HepG2 (cell line): ENCODE results near the gene MT1M. TPM values are rescaled to one million over a fixed set of nuclear protein-coding genes. Genes with fewer than 3 reads are reported as not detected.

Experiments
- CBX2 ChIP-seq, 2 experiments: fragments of 200-600 bp in 1 of 2; sonication (generic); formaldehyde crosslinking in 1 of 2; IDR thresholded peaks; 2 replicates each; pipeline versions ENCODE4 v1.7.0 to v1.8.1; 2018 to 2022; ENCODE audit warnings: low read depth in 2 of 2, low read length in 1 of 2, mild to moderate bottlenecking in 1 of 2, missing genetic modification reagents in 1 of 2
- KLF9 ChIP-seq: IDR thresholded peaks from 2 replicates; pipeline ENCODE4 v1.6.1; 2016; ENCODE audit warnings: low read depth
- MEF2D ChIP-seq: sonication (generic); formaldehyde crosslinking; IDR thresholded peaks from 2 replicates; pipeline ENCODE4 v1.5.1; 2020; ENCODE audit warnings: mild to moderate bottlenecking, missing genetic modification reagents
- NFIB ChIP-seq: sonication (generic); formaldehyde crosslinking; IDR thresholded peaks from 2 replicates; pipeline ENCODE4 v1.9.0; 2021; ENCODE audit warnings: missing genetic modification reagents, mild to moderate bottlenecking, borderline replicate concordance
- SIN3B ChIP-seq: fragments of 150-350 bp; IDR thresholded peaks from 2 replicates; pipeline ENCODE4 v1.6.1; 2014; ENCODE audit warnings: low read length
- SMC3 ChIP-seq: IDR thresholded peaks from 2 replicates; pipeline ENCODE4 v1.6.1; 2011; ENCODE audit warnings: low read length, improper control_type of control experiment
- SSRP1 ChIP-seq: IDR thresholded peaks from 2 replicates; pipeline ENCODE4 v1.6.1; 2016; ENCODE audit warnings: control low read depth
- STAG1 ChIP-seq: sonication (generic); formaldehyde crosslinking; IDR thresholded peaks from 2 replicates; pipeline ENCODE4 v1.4.0; 2020; ENCODE audit warnings: missing genetic modification reagents
- TBL1XR1 ChIP-seq: fragments of 150-350 bp; IDR thresholded peaks from 2 replicates; pipeline ENCODE4 v1.6.1; 2014; ENCODE audit warnings: borderline replicate concordance, low read length; ENCODE audit not compliant: partially characterized antibody
- ZFY ChIP-seq: sonication (generic); formaldehyde crosslinking; IDR thresholded peaks from 2 replicates; pipeline ENCODE4 v1.4.0; 2020; ENCODE audit warnings: missing genetic modification reagents
- ZNF335 ChIP-seq: sonication (generic); formaldehyde crosslinking; IDR thresholded peaks from 2 replicates; pipeline ENCODE4 v1.4.0; 2020; ENCODE audit warnings: missing genetic modification reagents
- ZNF451 ChIP-seq: sonication (generic); formaldehyde crosslinking; IDR thresholded peaks from 2 replicates; pipeline ENCODE4 v1.5.0; 2020; ENCODE audit warnings: mild to moderate bottlenecking, missing genetic modification reagents
- ZNF547 ChIP-seq: sonication (generic); formaldehyde crosslinking; IDR thresholded peaks from 2 replicates; pipeline ENCODE4 v1.5.1; 2020; ENCODE audit warnings: mild to moderate bottlenecking, missing genetic modification reagents
- ZNF552 ChIP-seq: sonication (generic); formaldehyde crosslinking; IDR thresholded peaks from 2 replicates; pipeline ENCODE4 v1.9.0; 2022; ENCODE audit warnings: missing genetic modification reagents, mild to moderate bottlenecking, borderline replicate concordance
- ZNF710 ChIP-seq: sonication (generic); formaldehyde crosslinking; IDR thresholded peaks from 2 replicates; pipeline ENCODE4 v1.5.0; 2020; ENCODE audit warnings: mild to moderate bottlenecking, missing genetic modification reagents, borderline replicate concordance
- ZNF83 ChIP-seq: sonication (generic); formaldehyde crosslinking; IDR thresholded peaks from 2 replicates; pipeline ENCODE4 v1.4.0; 2020; ENCODE audit warnings: missing genetic modification reagents, mild to moderate bottlenecking, borderline replicate concordance
- polyA plus RNA-seq, 8 experiments: library from polyadenylated mRNA; depleted of rRNA in 3 of 8; stranded (reverse) in 7 of 8; unstranded in 1 of 8; fragments of >200 nt; fragmentation: Illumina TruSeq in 4 of 8; extraction: Trizol in 4 of 8; gene quantifications; 2 replicates each; pipeline versions ENCODE4 v1.2.1 to v1.2.3, GENCODE V29; 2011 to 2016; ENCODE audit warnings: low read depth in 4 of 8, missing spikeins in 1 of 8, mixed read lengths in 1 of 8; ENCODE audit not compliant: insufficient read depth in 1 of 8
- total RNA-seq, 5 experiments: library from RNA; depleted of rRNA; stranded (reverse); fragments of >200 nt; fragmentation: Illumina TruSeq; extraction: Trizol; gene quantifications; 2 replicates each; pipeline ENCODE4 v1.2.3, GENCODE V29; 2016; ENCODE audit warnings: low read depth in 1 of 5
- TF ChIP-seq, protein P1 (sequence below): sonication (generic); formaldehyde crosslinking; IDR thresholded peaks from 2 replicates; pipeline ENCODE4 v1.5.0; 2020; ENCODE audit warnings: missing genetic modification reagents, mild to moderate bottlenecking, borderline replicate concordance
- TF ChIP-seq, protein P2 (sequence below): sonication (generic); formaldehyde crosslinking; IDR thresholded peaks from 2 replicates; pipeline ENCODE4 v1.8.1; 2023; ENCODE audit warnings: mild to moderate bottlenecking, inconsistent platforms, moderate library complexity, missing genetic modification reagents, borderline replicate concordance
- TF ChIP-seq, protein P3 (sequence below): sonication (generic); formaldehyde crosslinking; IDR thresholded peaks from 2 replicates; pipeline ENCODE4 v1.5.0; 2020; ENCODE audit warnings: mild to moderate bottlenecking, missing genetic modification reagents, moderate library complexity
- TF ChIP-seq, protein P4 (sequence below): sonication (generic); formaldehyde crosslinking; IDR thresholded peaks from 2 replicates; pipeline ENCODE4 v1.4.0; 2020; ENCODE audit warnings: missing genetic modification reagents, mild to moderate bottlenecking, borderline replicate concordance

MT1M gene
- total and polyA plus RNA-seq, 2 of the 13 experiments (the other 11 are each of a cell fraction or from before 2014, with no cell fraction given): 4.6 TPM; not detected in 1

DNA sequence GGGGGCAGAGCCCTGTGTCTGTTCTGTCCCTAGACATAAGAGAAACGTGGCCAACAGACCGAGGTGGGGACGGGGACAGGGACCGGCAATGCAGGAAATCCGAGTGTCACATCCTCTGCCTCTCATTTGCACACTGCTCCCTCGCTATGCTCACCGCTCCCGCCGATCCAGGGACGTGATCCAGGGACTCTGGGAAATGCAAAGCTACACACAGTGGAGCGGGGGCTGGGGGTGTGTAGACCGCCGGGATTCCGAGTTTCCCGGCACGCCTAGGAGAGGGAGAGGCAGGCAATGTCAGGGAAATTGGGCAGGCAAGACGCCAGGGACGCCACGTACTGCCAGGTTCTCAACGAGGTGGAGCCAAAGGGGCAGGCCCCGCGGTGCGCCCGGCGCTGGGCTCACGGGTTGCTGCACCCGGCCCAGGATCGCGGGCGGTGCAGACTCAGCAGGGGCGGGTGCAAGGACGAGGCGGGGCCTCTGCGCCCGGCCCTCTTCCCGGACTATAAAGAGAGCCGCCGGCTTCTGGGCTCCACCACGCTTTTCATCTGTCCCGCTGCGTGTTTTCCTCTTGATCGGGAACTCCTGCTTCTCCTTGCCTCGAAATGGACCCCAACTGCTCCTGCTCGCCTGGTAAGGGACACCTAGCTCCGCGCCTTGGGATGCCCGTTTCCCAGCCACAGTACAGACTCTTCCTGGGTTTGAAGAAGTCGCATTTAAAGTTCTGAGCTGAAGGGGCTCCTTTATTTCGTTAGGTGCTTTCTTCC, 49.7 kb downstream of the MT1M start, which contains the start of gene MT1X (continued):
- 0 out of 2 replicates have a peak, but pooled peaks have one; percentile 43 for TF ChIP-seq ZNF552 (CRISPR knock-in tag)
- no peak for TF ChIP-seq SSRP1 (CRISPR knock-in tag)
- TF ChIP-seq STAG1 (CRISPR knock-in tag): no peak
- TF ChIP-seq NFIB (CRISPR knock-in tag): no peak
- TF ChIP-seq SMC3: no peak
- TF ChIP-seq TBL1XR1: no peak
- TF ChIP-seq CBX2 (IDR thresholded peaks at IDR 0.05; ENCODE audit: low read depth, low read length): no peak; the same call in 1 of the 2 replicates
- peak; percentile 78; the same call in 1 of the 2 replicates for TF ChIP-seq CBX2 (CRISPR knock-in tag; IDR thresholded peaks at IDR 0.05; ENCODE audit: low read depth)
- no peak for TF ChIP-seq ZNF335 (CRISPR knock-in tag)
- TF ChIP-seq ZNF83 (CRISPR knock-in tag): no peak
- TF ChIP-seq, protein P1, sequence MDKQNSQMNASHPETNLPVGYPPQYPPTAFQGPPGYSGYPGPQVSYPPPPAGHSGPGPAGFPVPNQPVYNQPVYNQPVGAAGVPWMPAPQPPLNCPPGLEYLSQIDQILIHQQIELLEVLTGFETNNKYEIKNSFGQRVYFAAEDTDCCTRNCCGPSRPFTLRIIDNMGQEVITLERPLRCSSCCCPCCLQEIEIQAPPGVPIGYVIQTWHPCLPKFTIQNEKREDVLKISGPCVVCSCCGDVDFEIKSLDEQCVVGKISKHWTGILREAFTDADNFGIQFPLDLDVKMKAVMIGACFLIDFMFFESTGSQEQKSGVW: no peak
- TF ChIP-seq ZFY (CRISPR knock-in tag): peak; percentile 86
- TF ChIP-seq, protein P2, sequence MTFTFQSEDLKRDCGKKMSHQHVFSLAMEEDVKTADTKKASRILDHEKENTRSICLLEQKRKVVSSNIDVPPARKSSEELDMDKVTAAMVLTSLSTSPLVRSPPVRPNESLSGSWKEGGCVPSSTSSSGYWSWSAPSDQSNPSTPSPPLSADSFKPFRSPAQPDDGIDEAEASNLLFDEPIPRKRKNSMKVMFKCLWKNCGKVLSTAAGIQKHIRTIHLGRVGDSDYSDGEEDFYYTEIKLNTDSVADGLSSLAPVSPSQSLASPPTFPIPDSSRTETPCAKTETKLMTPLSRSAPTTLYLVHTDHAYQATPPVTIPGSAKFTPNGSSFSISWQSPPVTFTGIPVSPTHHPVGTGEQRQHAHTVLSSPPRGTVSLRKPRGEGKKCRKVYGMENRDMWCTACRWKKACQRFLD (CRISPR knock-in tag): peak; percentile 88; the same call in 1 of the 2 replicates
- peak; percentile 29; the same call in 1 of the 2 replicates for TF ChIP-seq KLF9 (CRISPR knock-in tag)
- TF ChIP-seq, protein P3, sequence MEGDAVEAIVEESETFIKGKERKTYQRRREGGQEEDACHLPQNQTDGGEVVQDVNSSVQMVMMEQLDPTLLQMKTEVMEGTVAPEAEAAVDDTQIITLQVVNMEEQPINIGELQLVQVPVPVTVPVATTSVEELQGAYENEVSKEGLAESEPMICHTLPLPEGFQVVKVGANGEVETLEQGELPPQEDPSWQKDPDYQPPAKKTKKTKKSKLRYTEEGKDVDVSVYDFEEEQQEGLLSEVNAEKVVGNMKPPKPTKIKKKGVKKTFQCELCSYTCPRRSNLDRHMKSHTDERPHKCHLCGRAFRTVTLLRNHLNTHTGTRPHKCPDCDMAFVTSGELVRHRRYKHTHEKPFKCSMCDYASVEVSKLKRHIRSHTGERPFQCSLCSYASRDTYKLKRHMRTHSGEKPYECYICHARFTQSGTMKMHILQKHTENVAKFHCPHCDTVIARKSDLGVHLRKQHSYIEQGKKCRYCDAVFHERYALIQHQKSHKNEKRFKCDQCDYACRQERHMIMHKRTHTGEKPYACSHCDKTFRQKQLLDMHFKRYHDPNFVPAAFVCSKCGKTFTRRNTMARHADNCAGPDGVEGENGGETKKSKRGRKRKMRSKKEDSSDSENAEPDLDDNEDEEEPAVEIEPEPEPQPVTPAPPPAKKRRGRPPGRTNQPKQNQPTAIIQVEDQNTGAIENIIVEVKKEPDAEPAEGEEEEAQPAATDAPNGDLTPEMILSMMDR: no peak
- TF ChIP-seq, protein P4, sequence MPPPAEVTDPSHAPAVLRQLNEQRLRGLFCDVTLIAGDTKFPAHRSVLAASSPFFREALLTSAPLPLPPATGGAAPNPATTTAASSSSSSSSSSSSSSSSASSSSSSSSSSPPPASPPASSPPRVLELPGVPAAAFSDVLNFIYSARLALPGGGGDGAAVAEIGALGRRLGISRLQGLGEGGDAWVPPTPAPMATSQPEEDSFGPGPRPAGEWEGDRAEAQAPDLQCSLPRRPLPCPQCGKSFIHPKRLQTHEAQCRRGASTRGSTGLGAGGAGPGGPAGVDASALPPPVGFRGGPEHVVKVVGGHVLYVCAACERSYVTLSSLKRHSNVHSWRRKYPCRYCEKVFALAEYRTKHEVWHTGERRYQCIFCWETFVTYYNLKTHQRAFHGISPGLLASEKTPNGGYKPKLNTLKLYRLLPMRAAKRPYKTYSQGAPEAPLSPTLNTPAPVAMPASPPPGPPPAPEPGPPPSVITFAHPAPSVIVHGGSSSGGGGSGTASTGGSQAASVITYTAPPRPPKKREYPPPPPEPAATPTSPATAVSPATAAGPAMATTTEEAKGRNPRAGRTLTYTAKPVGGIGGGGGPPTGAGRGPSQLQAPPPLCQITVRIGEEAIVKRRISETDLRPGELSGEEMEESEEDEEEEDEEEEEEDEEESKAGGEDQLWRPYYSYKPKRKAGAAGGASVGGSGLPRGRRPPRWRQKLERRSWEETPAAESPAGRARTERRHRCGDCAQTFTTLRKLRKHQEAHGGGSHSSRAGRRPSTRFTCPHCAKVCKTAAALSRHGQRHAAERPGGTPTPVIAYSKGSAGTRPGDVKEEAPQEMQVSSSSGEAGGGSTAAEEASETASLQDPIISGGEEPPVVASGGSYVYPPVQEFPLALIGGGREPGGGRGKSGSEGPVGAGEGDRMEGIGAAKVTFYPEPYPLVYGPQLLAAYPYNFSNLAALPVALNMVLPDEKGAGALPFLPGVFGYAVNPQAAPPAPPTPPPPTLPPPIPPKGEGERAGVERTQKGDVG (CRISPR knock-in tag): no peak
- TF ChIP-seq ZNF710: peak; percentile 85
- TF ChIP-seq MEF2D (CRISPR knock-in tag): 0 out of 2 replicates have a peak, but pooled peaks have one; percentile 19
- peak; percentile 43; the same call in 1 of the 2 replicates for TF ChIP-seq ZNF451 (CRISPR knock-in tag)
- no peak for TF ChIP-seq SIN3B
- TF ChIP-seq ZNF547 (CRISPR knock-in tag): 0 out of 2 replicates have a peak, but pooled peaks have one; percentile 45
